Ascending aorta (tissue), 2 donors: ENCODE results near the gene MIOX. TPM values are rescaled to one million over a fixed set of nuclear protein-coding genes. Genes with fewer than 3 reads are reported as not detected.
A peak's percentile ranks its signal among the peaks of the same experiment; 100 is the strongest.

Experiments used
- DNase-seq, 2 donors: peaks; one replicate each; pipeline ENCODE4 v3.0.0-alpha.2; 2019; ENCODE audit warnings: low spot score in 2 of 2
- H3K27ac ChIP-seq, 2 donors: fragments of 200-600 bp; sonication (generic); one replicate each; pipeline ENCODE4 v1.5.1; 2016 to 2017; ENCODE audit warnings: mild to moderate bottlenecking in 1 of 2
- H3K27me3 ChIP-seq: fragments of 200-600 bp; sonication (generic); one replicate; pipeline ENCODE4 v1.5.1; 2017
- H3K36me3 ChIP-seq, 2 donors: fragments of 200-600 bp; sonication (generic); one replicate each; pipeline ENCODE4 v1.5.1; 2016
- H3K4me1 ChIP-seq, 2 donors: fragments of 200-600 bp; sonication (generic); one replicate each; pipeline ENCODE4 v1.5.1; 2016 to 2017; ENCODE audit warnings: mild to moderate bottlenecking in 1 of 2
- H3K4me3 ChIP-seq, 2 donors: fragments of 200-600 bp; sonication (generic); one replicate each; pipeline ENCODE4 v1.5.1; 2016 to 2017; ENCODE audit warnings: mild to moderate bottlenecking in 1 of 2
- H3K9me3 ChIP-seq, 2 donors: fragments of 200-600 bp; sonication (generic); one replicate each; pipeline ENCODE4 v1.5.1; 2016
- CTCF ChIP-seq, 3 experiments: fragments of 200-600 bp in 2 of 3; fragments of 450-650 bp in 1 of 3; sonication (generic) in 2 of 3; IDR thresholded peaks; one replicate each; pipeline ENCODE4 v1.5.1; 2016 to 2019; ENCODE audit warnings: antibody characterized with exemption in 3 of 3, mild to moderate bottlenecking in 1 of 3, moderate library complexity in 1 of 3
- intact Hi-C: fragments of 100-400 bp; cut with DNase I; formaldehyde crosslinking; loops from one replicate; pipeline ENCODE4 v1.15.1; 2023
- total RNA-seq: library from RNA; depleted of rRNA; stranded (reverse); fragments of >200 nt; gene quantifications from one replicate; pipeline ENCODE4 v1.1.0, GENCODE V29; 2016

The MIOX gene
- total RNA-seq, 1 donor from 2014 or later: not detected

- intact Hi-C loops: no loop called here
- TF ChIP-seq CTCF (IDR thresholded peaks at IDR 0.05): no peak
- H3K36me3 ChIP-seq: peaks cover 45 to 46% of the 10 kb centered on the region in 2 donors
- H3K27me3 ChIP-seq: no peaks in the 10 kb centered on the region
- H3K4me3 ChIP-seq: no peak overlapping the region
- H3K27ac ChIP-seq: no peak overlapping the region
- H3K9me3 ChIP-seq: no peaks in the 10 kb centered on the region
- DNase-seq: no peak
- peaks cover 15 to 35% of the 10 kb centered on the region in 2 donors for H3K4me1 ChIP-seq
These were observed 18.0 kb upstream of the MIOX start for GRCh38 chr22:50468626-50469025.

- DNase-seq: peak; percentile 62 to 85
These were observed 17.0 kb upstream of the MIOX start for GRCh38 chr22:50469377-50470305.

GRCh38 chr22:50470491-50470890, 16.2 kb upstream of the MIOX start:
- H3K4me3 ChIP-seq: no peak overlapping the region
- H3K27me3 ChIP-seq: no peaks in the 10 kb centered on the region
- no peak for DNase-seq
- intact Hi-C loops: no loop called here
- no peak overlapping the region for H3K27ac ChIP-seq
- H3K36me3 ChIP-seq: peaks cover 26 to 27% of the 10 kb centered on the region in 2 donors
- TF ChIP-seq CTCF (IDR thresholded peaks at IDR 0.05): no peak
- H3K9me3 ChIP-seq: no peaks in the 10 kb centered on the region
- peaks cover 25 to 42% of the 10 kb centered on the region in 2 donors for H3K4me1 ChIP-seq

More at GRCh38 chr22:50469377-50470305, 17.0 kb upstream of the MIOX start:
- Histone ChIP-seq H3K9me3 (no peaks in the 10 kb centered on the region), H3K4me3 (no peak overlapping the region), H3K27me3 (no peaks in the 10 kb centered on the region), H3K27ac (no peak overlapping the region), H3K4me1 (peaks cover 21 to 38% of the 10 kb centered on the region in 2 donors), H3K36me3 (peaks cover 35% of the 10 kb centered on the region in 2 donors)
- no peak for TF ChIP-seq CTCF (IDR thresholded peaks at IDR 0.05)
- intact Hi-C loops: no loop called here

GRCh38 chr22:50471197-50471847, 15.3 kb upstream of the MIOX start:
- TF ChIP-seq CTCF (IDR thresholded peaks at IDR 0.05): no peak
- Histone ChIP-seq H3K4me3 (no peak overlapping the region), H3K4me1 (peaks cover 25 to 44% of the 10 kb centered on the region in 2 donors), H3K36me3 (peaks cover 18 to 19% of the 10 kb centered on the region in 2 donors), H3K27me3 (no peaks in the 10 kb centered on the region), H3K27ac (no peak overlapping the region), H3K9me3 (no peaks in the 10 kb centered on the region)
- DNase-seq: no peak
- intact Hi-C loops: no loop called here

GRCh38 chr22:50471962-50472361, 14.7 kb upstream of the MIOX start:
- no peak for TF ChIP-seq CTCF (IDR thresholded peaks at IDR 0.05)
- Histone ChIP-seq H3K36me3 (peaks cover 12% of the 10 kb centered on the region in 2 donors), H3K4me1 (peaks cover 25 to 44% of the 10 kb centered on the region in 2 donors), H3K27me3 (no peaks in the 10 kb centered on the region), H3K27ac (no peak overlapping the region), H3K4me3 (no peak overlapping the region), H3K9me3 (no peaks in the 10 kb centered on the region)
- intact Hi-C loops: no loop called here
- no peak for DNase-seq
